Mesendoderm (in vitro differentiated cells): ENCODE measurements around the gene ASS1.

Experiments
- DNase-seq: peaks from one replicate; pipeline ENCODE4 v3.0.0; 2013
- H2AK5ac ChIP-seq: 2 replicates; pipeline ENCODE4 v1.6.1; 2013; ENCODE audit warnings: low read length, inconsistent platforms
- H2BK120ac ChIP-seq: 2 replicates; pipeline ENCODE4 v1.6.1; 2013; ENCODE audit warnings: low read depth, mild to moderate bottlenecking, low read length, moderate library complexity, mixed read lengths
- H2BK15ac ChIP-seq: replicated peaks from 2 replicates; pipeline ENCODE4 v1.6.1; 2013; ENCODE audit warnings: low read depth, mild to moderate bottlenecking, moderate library complexity
- H2BK5ac ChIP-seq: 2 replicates; pipeline ENCODE4 v1.6.1; 2013; ENCODE audit warnings: low read length, inconsistent platforms
- H3K18ac ChIP-seq: 2 replicates; pipeline ENCODE4 v1.6.1; 2013; ENCODE audit warnings: mild to moderate bottlenecking, low read length, mixed read lengths
- H3K23ac ChIP-seq: one replicate; pipeline ENCODE4 v1.6.1; 2013; ENCODE audit warnings: low read length
- H3K27ac ChIP-seq: 2 replicates; pipeline ENCODE4 v1.5.1; 2013; ENCODE audit warnings: low read depth, mild to moderate bottlenecking, inconsistent platforms, low read length, moderate library complexity
- H3K27me3 ChIP-seq: 2 replicates; pipeline ENCODE4 v1.6.1; 2013; ENCODE audit warnings: low read length, control low read depth, mild to moderate bottlenecking, inconsistent platforms; ENCODE audit not compliant: insufficient read depth, poor library complexity
- H3K36me3 ChIP-seq: 2 replicates; pipeline ENCODE4 v1.6.1; 2013; ENCODE audit warnings: low read length, inconsistent platforms; ENCODE audit not compliant: control insufficient read depth, insufficient read depth
- H3K4ac ChIP-seq: one replicate; pipeline ENCODE4 v1.6.1; 2013; ENCODE audit warnings: low read depth, mild to moderate bottlenecking, low read length, moderate library complexity
- H3K4me1 ChIP-seq: 2 replicates; pipeline ENCODE4 v1.6.1; 2013; ENCODE audit warnings: low read depth, low read length, inconsistent platforms; ENCODE audit not compliant: control insufficient read depth
- H3K4me2 ChIP-seq: 2 replicates; pipeline ENCODE4 v1.6.1; 2013; ENCODE audit warnings: low read length
- H3K4me3 ChIP-seq: 2 replicates; pipeline ENCODE4 v1.5.1; 2013; ENCODE audit warnings: mild to moderate bottlenecking, low read length
- H3K56ac ChIP-seq: one replicate; pipeline ENCODE4 v1.6.1; 2013; ENCODE audit warnings: low read length
- H3K79me1 ChIP-seq: 2 replicates; pipeline ENCODE4 v1.6.1; 2013; ENCODE audit warnings: low read length, inconsistent platforms
- H3K79me2 ChIP-seq: 2 replicates; pipeline ENCODE4 v1.6.1; 2013; ENCODE audit warnings: mild to moderate bottlenecking, low read length; ENCODE audit not compliant: control insufficient read depth, insufficient read depth
- H3K9ac ChIP-seq: 2 replicates; pipeline ENCODE4 v1.6.1; 2013; ENCODE audit warnings: low read length, inconsistent platforms
- H4K5ac ChIP-seq: one replicate; pipeline ENCODE4 v1.6.1; 2013; ENCODE audit warnings: low read length
- H4K8ac ChIP-seq: one replicate; pipeline ENCODE4 v1.6.1; 2013; ENCODE audit warnings: low read depth, mild to moderate bottlenecking, control low read depth, low read length, moderate library complexity
- WGBS: extraction: QIAGEN DNeasy Blood & Tissue Kit; methylation state at CpG from one replicate; pipeline ENCODE4 v1.1.7; 2013; ENCODE audit warnings: low lambda C conversion rate, missing lambda C conversion rate; ENCODE audit not compliant: insufficient coverage; ENCODE audit errors: extremely low coverage; 5-methylcytosine and 5-hydroxymethylcytosine counted together

The ASS1 gene

GRCh38 chr9:130445268-130445983 is 665 bp downstream of the ASS1 start:
- H3K4me2 ChIP-seq = peak overlapping the region; percentile 92
- peak overlapping the region; percentile 74 for H3K4ac ChIP-seq
- H4K8ac ChIP-seq = no peak overlapping the region
- no peaks in the 10 kb centered on the region for H3K36me3 ChIP-seq
- H3K4me3 ChIP-seq = peak overlapping the region; percentile 49
- peak overlapping the region; percentile 42 for H3K18ac ChIP-seq
- no peaks in the 10 kb centered on the region for H3K79me1 ChIP-seq
- no peak overlapping the region for H2AK5ac ChIP-seq
- no peak overlapping the region for H2BK5ac ChIP-seq
- H3K27ac ChIP-seq = peak overlapping the region; percentile 78
- H3K9ac ChIP-seq = peak overlapping the region; percentile 64
- H3K27me3 ChIP-seq = no peaks in the 10 kb centered on the region
- no CpG with 5 or more reads among the region's 30 CpGs for WGBS
- H3K56ac ChIP-seq = peak overlapping the region; percentile 82
- peak; percentile 74 for DNase-seq
- H2BK120ac ChIP-seq = no peak overlapping the region
- no peak overlapping the region for H3K23ac ChIP-seq
- no peak overlapping the region for H4K5ac ChIP-seq
- no peaks in the 10 kb centered on the region for H3K79me2 ChIP-seq
- H2BK15ac ChIP-seq = no peak overlapping the region
- peaks cover 14% of the 10 kb centered on the region for H3K4me1 ChIP-seq

- no CpG with 5 or more reads among the region's 16 CpGs for WGBS
- H3K4me3 ChIP-seq = no peak overlapping the region
Measured at GRCh38 chr9:130446101-130446861, 1.5 kb downstream of the ASS1 start.

GRCh38 chr9:130447193-130447816 is 2.5 kb downstream of the ASS1 start:
- Histone ChIP-seq H3K9ac (peak overlapping the region; percentile 63), H2BK120ac (no peak overlapping the region), H4K8ac (no peak overlapping the region), H3K56ac (peak overlapping the region; percentile 82), H3K18ac (peak overlapping the region; percentile 7), H3K23ac (no peak overlapping the region), H3K4me2 (no peak overlapping the region), H4K5ac (no peak overlapping the region), H3K79me1 (no peaks in the 10 kb centered on the region), H3K4ac (peak overlapping the region; percentile 61), H3K4me3 (no peak overlapping the region), H2BK5ac (no peak overlapping the region), H2AK5ac (no peak overlapping the region), H3K79me2 (no peaks in the 10 kb centered on the region), H3K27ac (no peak overlapping the region), H3K4me1 (peaks cover 14% of the 10 kb centered on the region), H3K27me3 (no peaks in the 10 kb centered on the region), H3K36me3 (no peaks in the 10 kb centered on the region), H2BK15ac (no peak overlapping the region)
- WGBS = no CpG with 5 or more reads among the region's 12 CpGs
- DNase-seq = no peak

More at GRCh38 chr9:130446101-130446861, 1.5 kb downstream of the ASS1 start:
- Histone ChIP-seq H3K18ac (peak overlapping the region; percentile 42), H2AK5ac (peak overlapping the region; percentile 48), H3K79me1 (no peaks in the 10 kb centered on the region), H3K79me2 (no peaks in the 10 kb centered on the region), H3K4me1 (peaks cover 14% of the 10 kb centered on the region), H4K5ac (no peak overlapping the region), H3K36me3 (no peaks in the 10 kb centered on the region), H2BK5ac (no peak overlapping the region), H3K23ac (peak overlapping the region; percentile 48), H3K27me3 (no peaks in the 10 kb centered on the region), H2BK120ac (no peak overlapping the region), H3K9ac (peak overlapping the region; percentile 64), H3K56ac (peak overlapping the region; percentile 82), H2BK15ac (no peak overlapping the region), H3K27ac (peak overlapping the region; percentile 78), H4K8ac (no peak overlapping the region), H3K4me2 (peak overlapping the region; percentile 25), H3K4ac (peak overlapping the region; percentile 74)
- DNase-seq = peak; percentile 74

- H2AK5ac ChIP-seq = no peak overlapping the region
- H3K27ac ChIP-seq = no peak overlapping the region
- peak overlapping the region; percentile 52 for H3K9ac ChIP-seq
- DNase-seq = peak; percentile 78
- H3K27me3 ChIP-seq = no peaks in the 10 kb centered on the region
- peak overlapping the region; percentile 62 for H2BK120ac ChIP-seq
- H2BK15ac ChIP-seq = no peak overlapping the region
- H3K4me3 ChIP-seq = no peak overlapping the region
- peak overlapping the region; percentile 83 for H3K56ac ChIP-seq
- no peaks in the 10 kb centered on the region for H3K79me1 ChIP-seq
- peak overlapping the region; percentile 25 for H3K18ac ChIP-seq
- H3K4me1 ChIP-seq = peaks cover 14% of the 10 kb centered on the region
- H3K23ac ChIP-seq = no peak overlapping the region
- H3K4ac ChIP-seq = peak overlapping the region; percentile 61
- no peak overlapping the region for H2BK5ac ChIP-seq
- no peak overlapping the region for H4K5ac ChIP-seq
- H4K8ac ChIP-seq = no peak overlapping the region
- no peak overlapping the region for H3K4me2 ChIP-seq
- no peaks in the 10 kb centered on the region for H3K79me2 ChIP-seq
- no peaks in the 10 kb centered on the region for H3K36me3 ChIP-seq
- no CpG with 5 or more reads among the region's 12 CpGs for WGBS
Measured at GRCh38 chr9:130448035-130448624, 3.4 kb downstream of the ASS1 start.

- no peak overlapping the region for H3K27ac ChIP-seq
- no peak for DNase-seq
- H3K27me3 ChIP-seq = no peaks in the 10 kb centered on the region
- no peak overlapping the region for H3K23ac ChIP-seq
- no peak overlapping the region for H3K9ac ChIP-seq
- no peak overlapping the region for H2AK5ac ChIP-seq
- no peak overlapping the region for H3K4ac ChIP-seq
- no peak overlapping the region for H4K5ac ChIP-seq
- no peak overlapping the region for H2BK120ac ChIP-seq
- no CpG with 5 or more reads among the region's 10 CpGs for WGBS
- H2BK5ac ChIP-seq = no peak overlapping the region
- no peak overlapping the region for H3K4me3 ChIP-seq
- H3K56ac ChIP-seq = no peak overlapping the region
- H3K4me1 ChIP-seq = peaks cover 14% of the 10 kb centered on the region
- no peak overlapping the region for H3K4me2 ChIP-seq
- H3K36me3 ChIP-seq = no peaks in the 10 kb centered on the region
- no peak overlapping the region for H3K18ac ChIP-seq
- H2BK15ac ChIP-seq = no peak overlapping the region
- no peaks in the 10 kb centered on the region for H3K79me2 ChIP-seq
- H3K79me1 ChIP-seq = no peaks in the 10 kb centered on the region
- no peak overlapping the region for H4K8ac ChIP-seq
Measured at GRCh38 chr9:130448771-130449603, 4.2 kb downstream of the ASS1 start.
